ENCODE measurements around the gene CFAP46. TPM values are rescaled to one million over a fixed set of nuclear protein-coding genes. Genes with fewer than 3 reads are reported as not detected.

CFAP46 gene
- total and polyA plus RNA-seq, 4 donors: 3.1 to 18.8 (median 7.1) TPM

DNA sequence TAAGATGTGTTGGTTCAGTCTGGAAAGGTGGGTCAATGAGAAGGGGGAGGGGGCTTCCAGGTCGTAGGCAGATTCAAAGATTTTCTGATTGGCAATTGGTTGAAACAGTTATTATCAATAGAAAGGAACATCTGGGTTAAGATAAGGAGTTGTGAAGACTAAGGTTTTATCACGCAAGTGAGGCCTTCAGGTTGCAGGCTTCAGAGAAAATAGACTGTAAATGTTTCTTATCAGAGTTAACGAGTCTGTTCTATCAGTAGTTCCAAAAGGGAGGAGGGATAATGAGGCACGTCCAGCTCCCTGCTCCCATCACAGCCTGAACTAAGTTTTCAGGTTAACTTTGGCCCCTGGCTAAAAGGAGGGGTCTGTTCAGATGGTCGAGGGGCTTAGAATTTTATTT lies 11.1 kb upstream of the CFAP46 start:
- WGBS, 2 donors: 44 to 53% methylated on average over 5 of the region's 5 CpGs
- Histone ChIP-seq H3K9me3 (ENCODE audit: control insufficient read depth in 4 of 4, insufficient read depth in 3 of 4, low read length in 3 of 4) (no peaks in the 10 kb centered on the region), H3K36me3 (ENCODE audit: control insufficient read depth in 4 of 4, insufficient read depth in 4 of 4, low read length in 4 of 4) (no peaks in the 10 kb centered on the region), H3K9ac (ENCODE audit: insufficient read depth in 1 of 2, low read length in 2 of 2) (no peak overlapping the region), H3K27ac (ENCODE audit: low read depth in 1 of 2, low read length in 1 of 2) (no peak overlapping the region), H3K27me3 (ENCODE audit: control insufficient read depth in 3 of 3, insufficient read depth in 3 of 3, low read length in 2 of 3) (peaks cover 8 to 44% (median 16%) of the 10 kb centered on the region in 3 donors), H3K4me1 (ENCODE audit: control insufficient read depth in 5 of 5, insufficient read depth in 5 of 5, low read length in 5 of 5) (no peaks in the 10 kb centered on the region), H3K4me3 (no peak overlapping the region)
- DNase-seq (peak in 1 of 3 donors; percentile 9), ATAC-seq (ENCODE audit: insufficient read depth, low FRiP score) (no peak)
- TF ChIP-seq, protein P1, sequence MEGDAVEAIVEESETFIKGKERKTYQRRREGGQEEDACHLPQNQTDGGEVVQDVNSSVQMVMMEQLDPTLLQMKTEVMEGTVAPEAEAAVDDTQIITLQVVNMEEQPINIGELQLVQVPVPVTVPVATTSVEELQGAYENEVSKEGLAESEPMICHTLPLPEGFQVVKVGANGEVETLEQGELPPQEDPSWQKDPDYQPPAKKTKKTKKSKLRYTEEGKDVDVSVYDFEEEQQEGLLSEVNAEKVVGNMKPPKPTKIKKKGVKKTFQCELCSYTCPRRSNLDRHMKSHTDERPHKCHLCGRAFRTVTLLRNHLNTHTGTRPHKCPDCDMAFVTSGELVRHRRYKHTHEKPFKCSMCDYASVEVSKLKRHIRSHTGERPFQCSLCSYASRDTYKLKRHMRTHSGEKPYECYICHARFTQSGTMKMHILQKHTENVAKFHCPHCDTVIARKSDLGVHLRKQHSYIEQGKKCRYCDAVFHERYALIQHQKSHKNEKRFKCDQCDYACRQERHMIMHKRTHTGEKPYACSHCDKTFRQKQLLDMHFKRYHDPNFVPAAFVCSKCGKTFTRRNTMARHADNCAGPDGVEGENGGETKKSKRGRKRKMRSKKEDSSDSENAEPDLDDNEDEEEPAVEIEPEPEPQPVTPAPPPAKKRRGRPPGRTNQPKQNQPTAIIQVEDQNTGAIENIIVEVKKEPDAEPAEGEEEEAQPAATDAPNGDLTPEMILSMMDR (IDR thresholded peaks at IDR 0.05; ENCODE audit: control extremely low read depth, extremely low read depth): no peak

DNA sequence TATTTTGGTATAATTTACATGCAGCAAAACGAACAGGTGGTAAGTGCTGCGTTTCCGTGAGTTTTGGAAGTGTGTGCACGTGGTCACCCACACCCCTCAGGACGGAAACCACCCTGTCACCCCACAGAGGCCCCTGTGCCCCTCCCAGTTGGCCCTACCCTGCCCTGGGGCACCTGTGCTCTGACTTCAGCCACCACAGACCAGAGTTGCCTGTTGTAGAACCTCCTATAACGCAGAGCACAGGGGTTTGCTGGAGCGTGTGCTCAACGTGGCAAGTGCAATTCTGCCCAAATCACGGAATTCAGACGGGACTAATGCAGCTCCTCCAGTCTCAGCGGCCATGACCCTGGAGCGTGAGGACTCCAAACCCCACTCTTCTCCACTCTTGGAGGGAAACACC lies 9.6 kb upstream of the CFAP46 start:
- Histone ChIP-seq H3K4me3 (no peak overlapping the region), H3K27ac (ENCODE audit: low read depth in 1 of 2, low read length in 1 of 2) (no peak overlapping the region), H3K27me3 (ENCODE audit: control insufficient read depth in 3 of 3, insufficient read depth in 3 of 3, low read length in 2 of 3) (peaks cover 8 to 51% (median 16%) of the 10 kb centered on the region in 3 donors), H3K9ac (ENCODE audit: insufficient read depth in 1 of 2, low read length in 2 of 2) (no peak overlapping the region), H3K9me3 (ENCODE audit: control insufficient read depth in 4 of 4, insufficient read depth in 3 of 4, low read length in 3 of 4) (no peaks in the 10 kb centered on the region), H3K36me3 (ENCODE audit: control insufficient read depth in 4 of 4, insufficient read depth in 4 of 4, low read length in 4 of 4) (no peaks in the 10 kb centered on the region), H3K4me1 (ENCODE audit: control insufficient read depth in 5 of 5, insufficient read depth in 5 of 5, low read length in 5 of 5) (no peaks in the 10 kb centered on the region)
- DNase-seq (no peak), ATAC-seq (ENCODE audit: insufficient read depth, low FRiP score) (no peak)
- WGBS, 2 donors: 60 to 70% methylated on average over 12 of the region's 12 CpGs
- TF ChIP-seq, protein P1 (IDR thresholded peaks at IDR 0.05; ENCODE audit: control extremely low read depth, extremely low read depth): no peak

DNA sequence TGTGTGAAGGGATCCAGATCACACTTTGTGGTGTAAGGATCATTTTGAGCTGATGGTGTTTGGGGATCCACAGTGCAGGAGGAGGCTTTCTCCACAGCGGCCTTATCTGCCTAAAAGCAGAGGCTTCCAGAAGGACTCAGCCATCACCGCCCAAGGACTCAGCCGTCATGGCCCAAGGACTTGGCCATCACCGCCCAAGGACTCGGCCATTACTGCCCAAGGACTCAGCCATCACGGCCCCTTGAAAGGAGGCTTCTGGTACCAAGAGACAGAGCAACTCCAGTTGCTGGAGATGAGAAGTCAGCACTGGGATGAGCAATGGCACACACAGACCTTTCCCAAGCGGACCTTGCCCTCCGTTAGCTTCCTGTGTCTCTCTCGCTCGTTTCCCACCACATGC lies 6.0 kb upstream of the CFAP46 start:
- Histone ChIP-seq H3K9ac (ENCODE audit: insufficient read depth in 1 of 2, low read length in 2 of 2) (no peak overlapping the region), H3K9me3 (ENCODE audit: control insufficient read depth in 4 of 4, insufficient read depth in 3 of 4, low read length in 3 of 4) (no peaks in the 10 kb centered on the region), H3K36me3 (ENCODE audit: control insufficient read depth in 4 of 4, insufficient read depth in 4 of 4, low read length in 4 of 4) (no peaks in the 10 kb centered on the region), H3K27ac (ENCODE audit: low read depth in 1 of 2, low read length in 1 of 2) (no peak overlapping the region), H3K27me3 (ENCODE audit: control insufficient read depth in 3 of 3, insufficient read depth in 3 of 3, low read length in 2 of 3) (peaks cover 8 to 60% (median 12%) of the 10 kb centered on the region in 3 donors), H3K4me1 (ENCODE audit: control insufficient read depth in 5 of 5, insufficient read depth in 5 of 5, low read length in 5 of 5) (no peaks in the 10 kb centered on the region), H3K4me3 (no peak overlapping the region)
- 85 to 95% methylated on average over 10 of the region's 10 CpGs for WGBS, 2 donors
- ATAC-seq (ENCODE audit: insufficient read depth, low FRiP score): no peak
- DNase-seq: no peak
- TF ChIP-seq, protein P1 (IDR thresholded peaks at IDR 0.05; ENCODE audit: control extremely low read depth, extremely low read depth): no peak

DNA sequence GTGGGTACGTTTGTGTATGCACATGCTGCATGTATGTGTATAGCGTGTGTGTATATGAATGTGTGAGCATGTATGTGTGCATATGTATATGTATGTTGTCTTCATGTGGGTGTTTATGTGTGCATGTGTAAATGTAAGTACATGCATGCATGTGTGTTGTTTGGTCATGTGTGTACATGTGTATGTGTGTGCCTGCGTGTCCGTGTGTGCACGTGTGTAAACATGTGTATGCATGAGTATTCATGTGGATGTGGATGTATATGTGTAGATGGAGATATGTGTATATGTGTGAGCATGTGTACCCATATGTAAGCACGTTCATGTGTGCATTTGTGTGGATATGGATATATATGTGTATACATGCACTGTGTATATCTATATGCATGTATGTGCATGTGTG lies 5.5 kb upstream of the CFAP46 start:
- 84 to 90% methylated on average over 6 of the region's 6 CpGs for WGBS, 2 donors
- TF ChIP-seq, protein P1 (IDR thresholded peaks at IDR 0.05; ENCODE audit: control extremely low read depth, extremely low read depth): no peak
- Histone ChIP-seq H3K36me3 (ENCODE audit: control insufficient read depth in 4 of 4, insufficient read depth in 4 of 4, low read length in 4 of 4) (no peaks in the 10 kb centered on the region), H3K9me3 (ENCODE audit: control insufficient read depth in 4 of 4, insufficient read depth in 3 of 4, low read length in 3 of 4) (no peaks in the 10 kb centered on the region), H3K4me3 (no peak overlapping the region), H3K27me3 (ENCODE audit: control insufficient read depth in 3 of 3, insufficient read depth in 3 of 3, low read length in 2 of 3) (peaks cover 8 to 55% (median 9%) of the 10 kb centered on the region in 3 donors), H3K4me1 (ENCODE audit: control insufficient read depth in 5 of 5, insufficient read depth in 5 of 5, low read length in 5 of 5) (peaks cover 0 to 1% (median 0%) of the 10 kb centered on the region in 5 donors), H3K27ac (ENCODE audit: low read depth in 1 of 2, low read length in 1 of 2) (no peak overlapping the region), H3K9ac (ENCODE audit: insufficient read depth in 1 of 2, low read length in 2 of 2) (no peak overlapping the region)
- ATAC-seq (ENCODE audit: insufficient read depth, low FRiP score) (no peak), DNase-seq (no peak)

All from lung (tissue), 12 donors.